PC-3 (cell line): ENCODE data around the gene ESPN. TPM values are rescaled to one million over a fixed set of nuclear protein-coding genes. Genes with fewer than 3 reads are reported as not detected.
"Not testable (repeated sequence)": the region's sequence is repeated elsewhere in the genome, so short reads cannot be mapped to it uniquely, and the experiment has no call there.

Experiments used
- ATAC-seq: fragments of 200-7000 bp; cut with Tn5 transposase; 2 replicates; pipeline ENCODE4 v1.9.1; 2020; ENCODE audit warnings: mild to moderate bottlenecking, moderate library complexity
- BruUV-seq: library from RNA; stranded (reverse); fragments of 400-500 nt; replicated peaks from 2 replicates; lab custom pipeline; 2021; lab: Mats Ljungman, UMichigan
- CTCF ChIA-PET: fragments of 300-600 bp; sonication (Branson Sonifier 250); formaldehyde crosslinking; loops from one replicate; lab custom pipeline; 2022; ENCODE audit warnings: antibody characterized with exemption; lab: Charles Lee
- POLR2A ChIA-PET: fragments of 300-600 bp; sonication (Branson Sonifier 250); formaldehyde crosslinking; loops from one replicate; lab custom pipeline; 2022; ENCODE audit warnings: antibody characterized with exemption; ENCODE audit not compliant: unreplicated experiment; lab: Charles Lee
- DNase-seq: peaks from one replicate; pipeline ENCODE4 v3.0.0-alpha.2; 2015
- H2AFZ ChIP-seq: fragments of 300-600 bp; sonication (generic); 2 replicates; pipeline ENCODE4 v1.6.0; 2016; ENCODE audit warnings: antibody characterized with exemption, low read length
- H3F3A ChIP-seq: fragments of 300-600 bp; sonication (generic); one replicate; pipeline ENCODE4 v1.6.0; 2017; ENCODE audit warnings: antibody characterized with exemption, low read length, control low read depth, mild to moderate bottlenecking; ENCODE audit not compliant: unreplicated experiment
- H3K27ac ChIP-seq: fragments of 300-600 bp; sonication (generic); 2 replicates; pipeline ENCODE4 v1.5.1; 2016; ENCODE audit warnings: mild to moderate bottlenecking, low read length
- H3K27me3 ChIP-seq: fragments of 300-600 bp; sonication (generic); 2 replicates; pipeline ENCODE4 v1.6.1; 2016; ENCODE audit warnings: low read length, mixed read lengths
- H3K36me3 ChIP-seq: fragments of 300-600 bp; sonication (generic); 2 replicates; pipeline ENCODE4 v1.6.1; 2016; ENCODE audit warnings: low read depth, mixed run types, low read length, mixed read lengths
- H3K4me1 ChIP-seq: fragments of 300-600 bp; sonication (generic); 2 replicates; pipeline ENCODE4 v1.5.1; 2016; ENCODE audit warnings: low read length; ENCODE audit not compliant: insufficient read depth
- H3K4me2 ChIP-seq: fragments of 300-600 bp; sonication (generic); 2 replicates; pipeline ENCODE4 v1.6.0; 2016; ENCODE audit warnings: low read length
- H3K4me3 ChIP-seq: fragments of 300-600 bp; sonication (generic); 2 replicates; pipeline ENCODE4 v1.5.1; 2016; ENCODE audit warnings: mild to moderate bottlenecking, low read length, mixed read lengths
- H3K79me2 ChIP-seq: fragments of 300-600 bp; sonication (generic); 2 replicates; pipeline ENCODE4 v1.6.1; 2017; ENCODE audit warnings: low read length, mixed read lengths
- H3K9ac ChIP-seq: fragments of 300-600 bp; sonication (generic); 2 replicates; pipeline ENCODE4 v1.6.0; 2016; ENCODE audit warnings: mild to moderate bottlenecking, low read length
- H3K9me2 ChIP-seq: fragments of 300-600 bp; sonication (generic); replicated peaks from 2 replicates; pipeline ENCODE4 v1.6.1; 2016; ENCODE audit warnings: mixed run types, low read length, mixed read lengths
- H3K9me3 ChIP-seq: fragments of 300-600 bp; sonication (generic); 2 replicates; pipeline ENCODE4 v1.6.1; 2016; ENCODE audit warnings: low read length, mixed read lengths
- H4K20me1 ChIP-seq: fragments of 300-600 bp; sonication (generic); 2 replicates; pipeline ENCODE4 v1.6.1; 2016; ENCODE audit warnings: low read length, mixed read lengths
- EZH2 ChIP-seq: fragments of 300-600 bp; sonication (generic); IDR thresholded peaks from one replicate; pipeline ENCODE4 v1.6.1; 2017; ENCODE audit warnings: antibody characterized with exemption, mild to moderate bottlenecking, low read length; ENCODE audit not compliant: unreplicated experiment
- EZH2phosphoT487 ChIP-seq: fragments of 300-600 bp; sonication (generic); IDR thresholded peaks from 2 replicates; pipeline ENCODE4 v1.6.1; 2018; ENCODE audit warnings: mild to moderate bottlenecking, antibody characterized with exemption, low read length, borderline replicate concordance
- intact Hi-C: fragments of 100-400 bp; cut with micrococcal nuclease; formaldehyde crosslinking; loops from 2 replicates; pipeline ENCODE4 v1.9.0; 2023
- total RNA-seq: library from RNA; depleted of rRNA; stranded (reverse); fragments of >200 nt; gene quantifications from 2 replicates; pipeline ENCODE4 v1.2.3, GENCODE V29; 2014
- TF ChIP-seq, protein P1 (sequence below): fragments of 300-600 bp; sonication (generic); conservative IDR thresholded peaks from 2 replicates; pipeline ENCODE4 v1.5.1; 2017; ENCODE audit warnings: antibody characterized with exemption, low read depth, mild to moderate bottlenecking, low read length

The ESPN gene
- total RNA-seq, 1 experiment from 2014 or later: 11.1 TPM

DNA sequence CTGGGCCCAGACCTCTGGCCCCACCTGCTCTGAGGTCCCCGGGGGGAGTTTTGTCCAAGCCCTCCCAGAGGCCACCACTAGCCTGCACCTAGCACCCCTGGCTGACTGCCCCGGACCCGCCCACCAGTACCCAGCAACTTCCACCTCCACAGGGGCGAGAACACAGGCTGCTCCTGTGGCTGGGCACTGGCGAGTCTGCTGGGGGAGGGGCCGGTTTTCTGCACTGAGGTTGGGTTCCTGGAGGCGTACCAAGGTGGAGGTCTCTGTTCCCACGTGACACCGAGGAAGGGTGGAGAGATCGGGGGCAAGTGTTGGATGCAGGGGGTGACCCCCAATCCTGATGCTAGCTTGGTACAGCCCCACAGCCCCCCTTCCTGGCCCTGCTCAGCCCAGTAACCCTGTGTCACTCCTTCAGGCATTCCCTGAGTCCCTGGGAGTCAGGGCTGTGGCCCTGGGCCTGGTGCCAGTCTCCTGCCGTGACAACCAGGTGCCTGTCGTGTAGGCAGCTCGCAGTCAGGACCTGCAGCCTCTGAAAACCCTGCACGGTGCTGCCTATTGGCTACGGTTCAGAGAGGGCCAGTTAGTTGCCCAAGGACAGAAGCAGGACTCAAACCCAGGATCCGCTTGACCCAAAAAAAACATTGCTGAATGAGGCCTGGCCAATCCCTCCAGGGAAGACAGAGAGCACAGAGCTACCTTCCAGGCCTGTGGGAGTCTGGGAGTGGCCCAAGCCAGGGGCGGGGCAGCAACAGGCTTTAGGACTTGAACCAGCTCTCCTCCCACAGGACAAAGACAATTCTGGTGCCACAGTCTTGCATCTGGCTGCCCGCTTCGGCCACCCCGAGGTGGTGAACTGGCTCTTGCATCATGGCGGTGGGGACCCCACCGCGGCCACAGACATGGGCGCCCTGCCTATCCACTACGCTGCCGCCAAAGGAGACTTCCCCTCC is 3.1 kb downstream of the ESPN start:
- H3K4me1 ChIP-seq: peaks cover 54% of the 10 kb centered on the region
- intact Hi-C loops: no loop called here
- TF ChIP-seq, protein P1, sequence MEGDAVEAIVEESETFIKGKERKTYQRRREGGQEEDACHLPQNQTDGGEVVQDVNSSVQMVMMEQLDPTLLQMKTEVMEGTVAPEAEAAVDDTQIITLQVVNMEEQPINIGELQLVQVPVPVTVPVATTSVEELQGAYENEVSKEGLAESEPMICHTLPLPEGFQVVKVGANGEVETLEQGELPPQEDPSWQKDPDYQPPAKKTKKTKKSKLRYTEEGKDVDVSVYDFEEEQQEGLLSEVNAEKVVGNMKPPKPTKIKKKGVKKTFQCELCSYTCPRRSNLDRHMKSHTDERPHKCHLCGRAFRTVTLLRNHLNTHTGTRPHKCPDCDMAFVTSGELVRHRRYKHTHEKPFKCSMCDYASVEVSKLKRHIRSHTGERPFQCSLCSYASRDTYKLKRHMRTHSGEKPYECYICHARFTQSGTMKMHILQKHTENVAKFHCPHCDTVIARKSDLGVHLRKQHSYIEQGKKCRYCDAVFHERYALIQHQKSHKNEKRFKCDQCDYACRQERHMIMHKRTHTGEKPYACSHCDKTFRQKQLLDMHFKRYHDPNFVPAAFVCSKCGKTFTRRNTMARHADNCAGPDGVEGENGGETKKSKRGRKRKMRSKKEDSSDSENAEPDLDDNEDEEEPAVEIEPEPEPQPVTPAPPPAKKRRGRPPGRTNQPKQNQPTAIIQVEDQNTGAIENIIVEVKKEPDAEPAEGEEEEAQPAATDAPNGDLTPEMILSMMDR: no peak
- no peak for TF ChIP-seq EZH2phosphoT487
- TF ChIP-seq EZH2: no peak
- H3K9ac ChIP-seq: no peak overlapping the region
- H2AFZ ChIP-seq: no peak overlapping the region
- no peaks in the 10 kb centered on the region for H3K9me3 ChIP-seq
- H3K4me3 ChIP-seq: no peak overlapping the region
- DNase-seq (peak; percentile 62), ATAC-seq (peak; percentile 13)
- no peaks in the 10 kb centered on the region for H4K20me1 ChIP-seq
- H3K9me2 ChIP-seq: no peaks in the 10 kb centered on the region
- no TSS peak for BruUV-seq
- H3K4me2 ChIP-seq: peak overlapping the region; percentile 26
- H3K27ac ChIP-seq: peak overlapping the region; percentile 23
- no peaks in the 10 kb centered on the region for H3F3A ChIP-seq
- no peaks in the 10 kb centered on the region for H3K36me3 ChIP-seq
- peaks cover 5% of the 10 kb centered on the region; the same call in 1 of the 2 replicates for H3K79me2 ChIP-seq
- ChIA-PET POLR2A (no interaction called here), CTCF (no interaction called here)
- no peaks in the 10 kb centered on the region for H3K27me3 ChIP-seq

DNA sequence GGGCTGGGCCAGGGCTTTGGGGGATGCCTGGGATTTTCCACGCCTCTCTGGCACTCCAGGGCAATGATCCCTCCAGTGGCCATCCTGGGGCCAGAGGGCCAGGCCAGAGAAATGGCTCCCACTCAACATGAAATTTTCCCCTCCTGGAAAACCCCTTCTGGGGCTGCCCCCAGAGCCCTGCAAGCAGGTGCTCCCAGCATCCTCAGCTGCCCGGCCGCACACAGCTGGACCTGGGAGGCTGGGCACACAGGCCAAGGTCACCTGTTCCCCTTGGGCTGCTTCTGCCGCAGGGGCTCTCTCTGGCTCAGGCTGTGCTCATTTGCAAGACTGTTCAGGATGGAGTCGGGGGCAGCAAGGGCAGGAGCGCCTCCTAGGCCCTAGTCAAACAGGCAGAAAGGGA is 3.9 kb downstream of the ESPN start:
- H3K4me2 ChIP-seq, H3K9ac ChIP-seq, H2AFZ ChIP-seq, POLR2A ChIA-PET, DNase-seq, intact Hi-C loops, H3K9me2 ChIP-seq, H3K9me3 ChIP-seq, H3K27ac ChIP-seq, BruUV-seq, ATAC-seq, H4K20me1 ChIP-seq, H3K36me3 ChIP-seq, H3K4me3 ChIP-seq, H3F3A ChIP-seq, CTCF ChIA-PET, H3K27me3 ChIP-seq, H3K79me2 ChIP-seq: not testable (repeated sequence)
- peaks cover 46% of the 10 kb centered on the region for H3K4me1 ChIP-seq

DNA sequence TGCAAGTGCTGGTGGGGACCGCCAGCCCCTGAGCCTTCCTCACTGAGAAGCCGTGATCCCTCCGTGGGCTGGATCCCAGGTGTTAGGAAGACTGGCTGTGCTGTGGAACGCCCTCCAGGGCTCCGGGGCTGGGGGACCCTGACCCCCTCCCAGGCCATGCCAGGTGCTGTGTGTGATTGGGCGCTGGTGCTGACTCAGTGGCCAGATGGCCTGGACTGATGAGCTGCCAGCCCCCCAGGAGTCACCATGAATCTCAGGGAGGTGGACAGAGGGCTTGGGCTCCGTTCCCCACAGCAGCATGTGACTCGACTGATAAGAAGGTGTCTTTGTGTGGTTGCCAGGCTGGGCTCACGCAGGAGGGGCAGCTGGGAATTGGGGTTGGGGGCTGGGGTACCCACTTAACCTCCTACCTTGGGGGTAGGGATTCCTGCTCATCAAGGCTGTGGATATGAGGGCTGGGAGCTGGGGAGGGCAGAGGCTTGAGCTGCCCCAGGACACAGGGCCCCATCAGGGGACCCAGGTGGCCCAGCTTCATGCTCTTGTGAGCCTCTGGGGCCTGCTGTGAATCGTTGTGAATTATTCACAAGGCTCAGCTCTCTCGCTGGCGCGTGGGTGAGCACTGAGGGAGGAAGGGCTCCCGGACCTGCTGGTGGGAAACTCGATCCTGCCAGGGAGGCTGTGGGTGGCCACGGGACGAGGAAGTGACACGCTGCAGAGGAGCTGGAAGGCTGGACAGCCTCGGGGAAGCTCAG is 5.3 kb downstream of the ESPN start:
- peak; percentile 51 for DNase-seq
- intact Hi-C loops: not testable (repeated sequence)

DNA sequence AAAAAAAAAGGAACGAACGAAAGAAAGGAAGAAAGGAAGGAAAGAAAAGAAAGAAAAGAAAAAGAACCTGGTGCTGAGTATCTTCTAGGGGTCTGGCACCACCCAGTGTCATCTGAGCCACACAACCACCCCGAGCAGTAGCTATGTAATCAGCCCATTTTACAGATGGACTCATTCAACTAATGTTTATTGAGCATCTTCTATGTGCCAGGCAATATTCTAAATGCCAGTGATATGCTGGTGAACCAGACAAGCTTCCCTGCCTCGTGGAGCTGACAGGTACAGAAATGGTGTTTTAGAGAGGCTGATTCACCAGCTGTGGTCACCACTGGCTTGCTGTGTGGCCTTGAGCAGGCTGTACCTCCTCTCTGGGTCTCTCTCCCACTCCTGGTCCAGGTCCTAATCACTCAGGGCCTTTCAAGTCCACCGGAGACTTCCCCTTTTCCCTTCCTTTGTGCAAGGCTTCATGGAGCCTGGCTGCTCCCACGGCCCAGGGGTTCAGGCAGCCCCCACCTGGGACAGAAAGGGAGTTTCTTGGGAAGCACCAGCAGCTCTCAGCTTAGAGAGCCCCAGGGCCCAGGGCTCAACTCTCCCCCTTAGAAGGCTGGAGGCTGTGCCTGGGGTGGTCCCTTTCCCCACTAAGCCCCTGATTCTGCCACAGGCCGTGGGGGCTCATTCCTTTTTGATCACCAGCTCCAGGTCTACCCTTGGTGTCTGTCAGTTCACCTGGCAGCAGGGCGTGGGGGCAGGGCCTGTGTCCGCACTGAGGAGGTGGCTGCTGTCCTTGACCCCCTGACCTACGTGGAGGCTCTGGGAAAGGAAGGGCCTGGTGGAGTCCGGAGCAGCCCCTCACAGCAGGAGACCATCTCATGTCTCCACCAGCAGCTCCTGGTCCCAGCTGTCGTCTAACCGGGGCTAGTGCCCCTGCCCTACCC is 7.3 kb downstream of the ESPN start:
- H3K27me3 ChIP-seq, H4K20me1 ChIP-seq, H3K36me3 ChIP-seq, ATAC-seq, H3F3A ChIP-seq, intact Hi-C loops, H3K27ac ChIP-seq, POLR2A ChIA-PET, H2AFZ ChIP-seq, H3K9me3 ChIP-seq, H3K79me2 ChIP-seq, H3K4me3 ChIP-seq, H3K9me2 ChIP-seq, H3K4me2 ChIP-seq, BruUV-seq, H3K9ac ChIP-seq, DNase-seq: not testable (repeated sequence)
- CTCF ChIA-PET: interaction anchor here (0.7 to 0.8 kb wide), 4 partner anchors 27 to 1436 kb away, joined by 4 to 16 read pairs (median 8); no protein-coding TSS in a partner anchor
- peaks cover 32% of the 10 kb centered on the region for H3K4me1 ChIP-seq

More for the DNA sequence above, 5.3 kb downstream of the ESPN start:
- CTCF ChIA-PET: interaction anchor here (0.7 to 0.8 kb wide), 2 partner anchors 17 to 21 kb away, joined by 3 to 15 read pairs; no protein-coding TSS in a partner anchor
- H3K9me2 ChIP-seq, BruUV-seq, H3K9me3 ChIP-seq, H2AFZ ChIP-seq, H3K36me3 ChIP-seq, H3K27me3 ChIP-seq, H3K4me3 ChIP-seq, H3K79me2 ChIP-seq, H3F3A ChIP-seq, H4K20me1 ChIP-seq, H3K9ac ChIP-seq, POLR2A ChIA-PET, H3K27ac ChIP-seq: not testable (repeated sequence)
- Histone ChIP-seq H3K4me2 (peak overlapping the region; percentile 9; the same call in 1 of the 2 replicates), H3K4me1 (peaks cover 37% of the 10 kb centered on the region)
- peak; percentile 12 for ATAC-seq
